ENCODE measurements around the gene GRIN2A. TPM values are rescaled to one million over a fixed set of nuclear protein-coding genes. Genes with fewer than 3 reads are reported as not detected.

GRIN2A gene
- polyA plus RNA-seq, 1 donor (not counting 4 experiments of a cell fraction or from before 2014, with no cell fraction given), result 0.01 TPM

- no peaks in the 10 kb centered on the region for H3K36me3 ChIP-seq (ENCODE audit: control insufficient read depth in 2 of 2, extremely low read depth in 1 of 2, insufficient read depth in 2 of 2, low read length in 2 of 2)
- DNase-seq (ENCODE audit: low read depth, low spot score) (no peak), FAIRE-seq (no peak)
- peaks cover 14% of the 10 kb centered on the region for H3K4me1 ChIP-seq (ENCODE audit: control insufficient read depth, extremely low read depth, insufficient read depth, low read length)
- H3K4me3 ChIP-seq (ENCODE audit: control insufficient read depth in 2 of 3, extremely low read depth in 1 of 3, insufficient read depth in 2 of 3, low read depth in 1 of 3, low read length in 3 of 3), result no peak overlapping the region
- TF ChIP-seq CTCF (optimal IDR thresholded peaks at IDR 0.05 in 1 of 3, IDR thresholded peaks at IDR 0.05 in 1 of 3, conservative IDR thresholded peaks at IDR 0.05 in 1 of 3; ENCODE audit: extremely low read depth in 1 of 3, insufficient read depth in 2 of 3, low read length in 3 of 3), result no peak
- TF ChIP-seq EZH2 (IDR thresholded peaks at IDR 0.05; ENCODE audit: low read length), result no peak
- dilution Hi-C loops (cut with MboI; ENCODE audit: extremely low pct_ligation_motif_present, low sequenced_read_pairs), result no loop called here
- H3K9me3 ChIP-seq (ENCODE audit: control insufficient read depth, low read depth, low read length), result no peaks in the 10 kb centered on the region
- peak overlapping the region; percentile 55 for H3K4me2 ChIP-seq (ENCODE audit: control insufficient read depth, extremely low read depth, insufficient read depth, low read depth, low read length)
- H3K27ac ChIP-seq (ENCODE audit: control insufficient read depth, insufficient read depth, low read length), result no peak overlapping the region
- H3K27me3 ChIP-seq (ENCODE audit: control insufficient read depth, extremely low read depth, insufficient read depth, low read length), result no peaks in the 10 kb centered on the region
- no peak overlapping the region for H2AFZ ChIP-seq (ENCODE audit: control insufficient read depth, low read length)
- no peaks in the 10 kb centered on the region for H4K20me1 ChIP-seq (ENCODE audit: control insufficient read depth, extremely low read depth, insufficient read depth, low read length)
- H3K79me2 ChIP-seq (ENCODE audit: control insufficient read depth, insufficient read depth, low read length), result no peaks in the 10 kb centered on the region
- H3K9ac ChIP-seq (ENCODE audit: control insufficient read depth, extremely low read depth, insufficient read depth, low read length), result no peak overlapping the region
- H3K9me1 ChIP-seq (ENCODE audit: control insufficient read depth, extremely low read depth, insufficient read depth, low read length), result no peaks in the 10 kb centered on the region
Observed at GRCh38 chr16:10121897-10122425, 60.3 kb downstream of the GRIN2A start.

DNA sequence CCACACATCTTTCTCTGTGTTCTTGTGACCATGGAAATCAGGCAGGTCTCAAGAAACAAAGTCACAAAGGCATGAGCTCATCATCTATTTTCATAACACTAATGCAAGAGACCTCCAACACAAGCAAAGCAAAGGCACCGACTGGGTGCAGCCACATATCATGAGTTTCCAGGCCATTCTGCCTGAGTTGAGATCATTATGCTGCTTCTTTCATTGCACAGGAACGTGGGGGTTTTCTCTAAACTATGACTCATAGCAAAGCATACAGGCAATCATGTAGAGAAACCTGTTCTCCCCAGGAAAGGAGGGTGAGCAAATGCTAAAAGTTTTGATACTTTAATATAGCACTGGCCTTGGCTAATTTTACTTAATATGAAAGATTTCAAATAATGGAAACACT, 60.7 kb downstream of the GRIN2A start:
- Histone ChIP-seq H3K27me3 (ENCODE audit: control insufficient read depth, extremely low read depth, insufficient read depth, low read length) (no peaks in the 10 kb centered on the region), H3K4me2 (ENCODE audit: control insufficient read depth, extremely low read depth, insufficient read depth, low read depth, low read length) (peak overlapping the region; percentile 55), H3K4me1 (ENCODE audit: control insufficient read depth, extremely low read depth, insufficient read depth, low read length) (peaks cover 14% of the 10 kb centered on the region), H2AFZ (ENCODE audit: control insufficient read depth, low read length) (no peak overlapping the region), H3K9me3 (ENCODE audit: control insufficient read depth, low read depth, low read length) (no peaks in the 10 kb centered on the region), H3K4me3 (ENCODE audit: control insufficient read depth in 2 of 3, extremely low read depth in 1 of 3, insufficient read depth in 2 of 3, low read depth in 1 of 3, low read length in 3 of 3) (no peak overlapping the region), H3K36me3 (ENCODE audit: control insufficient read depth in 2 of 2, extremely low read depth in 1 of 2, insufficient read depth in 2 of 2, low read length in 2 of 2) (no peaks in the 10 kb centered on the region), H3K27ac (ENCODE audit: control insufficient read depth, insufficient read depth, low read length) (no peak overlapping the region), H4K20me1 (ENCODE audit: control insufficient read depth, extremely low read depth, insufficient read depth, low read length) (no peaks in the 10 kb centered on the region), H3K9me1 (ENCODE audit: control insufficient read depth, extremely low read depth, insufficient read depth, low read length) (no peaks in the 10 kb centered on the region), H3K79me2 (ENCODE audit: control insufficient read depth, insufficient read depth, low read length) (no peaks in the 10 kb centered on the region), H3K9ac (ENCODE audit: control insufficient read depth, extremely low read depth, insufficient read depth, low read length) (no peak overlapping the region)
- dilution Hi-C loops (cut with MboI; ENCODE audit: extremely low pct_ligation_motif_present, low sequenced_read_pairs), result no loop called here
- DNase-seq (ENCODE audit: low read depth, low spot score), result peak; percentile 26
- no peak for FAIRE-seq
- no peak for TF ChIP-seq CTCF (optimal IDR thresholded peaks at IDR 0.05 in 1 of 3, IDR thresholded peaks at IDR 0.05 in 1 of 3, conservative IDR thresholded peaks at IDR 0.05 in 1 of 3; ENCODE audit: extremely low read depth in 1 of 3, insufficient read depth in 2 of 3, low read length in 3 of 3)
- no peak for TF ChIP-seq EZH2 (IDR thresholded peaks at IDR 0.05; ENCODE audit: low read length)

Data from keratinocyte (primary cell).